GM21528 (cell line): Measurements from ENCODE around the gene KRTAP12-1.
"Not testable (repeated sequence)": the region's sequence is repeated elsewhere in the genome, so short reads cannot be mapped to it uniquely, and the experiment has no call there.

ENCODE experiments used
- ATAC-seq: cut with Tn5 transposase; IDR thresholded peaks from one replicate; pipeline ENCODE4 v1.9.1; 2021; ENCODE audit warnings: mild to moderate bottlenecking, moderate library complexity; ENCODE audit not compliant: unreplicated experiment, low FRiP score

KRTAP12-1 gene

GRCh38 chr21:44648557-44649311 is 33.2 kb downstream of the KRTAP12-1 start:
- no peak for ATAC-seq

DNA sequence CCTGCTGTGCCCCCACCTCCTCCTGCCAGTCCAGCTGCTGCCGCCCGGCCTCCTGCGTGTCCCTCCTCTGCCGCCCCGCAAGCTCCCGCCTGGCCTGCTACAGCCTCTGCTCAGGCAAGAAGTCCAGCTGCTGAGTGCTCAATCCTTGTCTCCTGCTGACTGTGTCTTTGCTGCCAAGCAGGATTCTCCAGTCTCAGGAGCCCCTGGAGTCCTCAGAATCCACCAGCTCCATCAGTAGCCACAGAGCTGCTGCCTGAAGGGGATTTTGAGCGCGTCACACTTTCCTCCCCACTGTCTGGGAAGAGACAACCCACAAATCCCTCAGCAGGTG is 34.8 kb downstream of the KRTAP12-1 start:
- ATAC-seq: no peak

GRCh38 chr21:44646366-44647221 is 35.4 kb downstream of the KRTAP12-1 start, which contains the start of gene KRTAP10-11:
Gene KRTAP10-11 (plus strand): TSS chr21:44646414. CDS start chr21:44646459, 45 bp downstream.
- ATAC-seq: not testable (repeated sequence)

DNA sequence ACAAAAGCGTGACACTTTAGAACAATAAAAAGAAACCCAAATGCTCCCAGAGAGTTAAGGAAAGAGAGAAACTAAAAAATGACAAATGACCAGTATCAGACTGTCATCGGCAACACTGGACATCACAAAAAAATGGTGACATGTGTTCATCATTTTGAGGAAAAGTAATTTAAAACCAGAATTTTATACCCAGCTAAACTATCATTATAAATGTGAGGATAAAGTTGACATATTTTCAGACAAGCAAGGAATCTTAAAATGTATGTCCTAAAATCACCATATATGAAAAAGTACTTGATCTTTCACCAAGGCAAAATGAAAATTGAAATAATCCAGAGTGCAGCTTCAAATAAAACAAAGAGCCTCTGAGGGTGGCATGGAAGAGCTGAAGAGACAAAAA is 37.1 kb downstream of the KRTAP12-1 start:
- no peak for ATAC-seq

DNA sequence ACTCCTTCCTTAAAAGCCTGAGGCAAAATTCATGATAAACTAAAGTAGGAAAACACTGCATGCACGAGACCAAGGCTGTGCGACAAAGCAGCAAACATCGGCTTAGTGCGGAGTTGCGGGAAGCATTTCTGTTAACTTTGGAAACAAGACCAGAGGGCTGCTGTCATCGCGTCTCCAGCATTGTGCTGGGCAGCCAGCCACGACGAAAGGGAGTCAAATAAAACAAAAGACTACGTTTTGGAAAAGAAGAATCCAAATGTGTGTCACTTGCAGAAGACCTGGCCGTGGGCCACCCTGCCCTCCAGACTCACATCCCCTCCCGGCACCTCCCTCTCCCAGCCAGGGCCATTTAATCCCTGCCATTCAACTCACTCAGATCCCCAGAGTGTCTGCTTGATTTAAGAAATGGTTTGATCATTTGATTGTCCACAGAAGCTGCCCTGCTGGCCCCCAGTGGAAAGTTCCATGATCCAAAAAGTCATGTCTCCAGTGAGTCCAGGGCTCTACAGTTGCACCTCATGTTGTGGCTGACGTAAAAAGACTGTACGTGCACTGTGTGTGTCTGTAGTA is 38.1 kb downstream of the KRTAP12-1 start:
- no peak for ATAC-seq

- ATAC-seq: no peak
Observed at GRCh38 chr21:44640761-44641160, 41.2 kb downstream of the KRTAP12-1 start.

DNA sequence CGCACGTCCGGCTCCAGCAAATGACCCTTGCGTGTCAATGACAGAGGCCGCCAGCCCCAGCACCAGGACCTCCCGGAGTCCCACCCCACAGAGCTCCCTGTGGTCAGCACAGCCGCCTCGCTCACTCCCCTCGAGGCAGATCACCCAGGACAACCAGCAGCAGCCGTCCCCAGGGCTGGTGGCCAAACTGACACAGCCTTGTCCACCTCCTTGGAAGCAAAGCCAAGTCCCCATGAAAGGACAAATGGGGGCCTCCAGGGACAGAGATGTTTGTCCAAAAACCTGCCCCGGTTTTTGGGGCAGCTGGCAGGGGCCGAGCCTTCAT is 42.7 kb downstream of the KRTAP12-1 start:
- ATAC-seq: no peak

DNA sequence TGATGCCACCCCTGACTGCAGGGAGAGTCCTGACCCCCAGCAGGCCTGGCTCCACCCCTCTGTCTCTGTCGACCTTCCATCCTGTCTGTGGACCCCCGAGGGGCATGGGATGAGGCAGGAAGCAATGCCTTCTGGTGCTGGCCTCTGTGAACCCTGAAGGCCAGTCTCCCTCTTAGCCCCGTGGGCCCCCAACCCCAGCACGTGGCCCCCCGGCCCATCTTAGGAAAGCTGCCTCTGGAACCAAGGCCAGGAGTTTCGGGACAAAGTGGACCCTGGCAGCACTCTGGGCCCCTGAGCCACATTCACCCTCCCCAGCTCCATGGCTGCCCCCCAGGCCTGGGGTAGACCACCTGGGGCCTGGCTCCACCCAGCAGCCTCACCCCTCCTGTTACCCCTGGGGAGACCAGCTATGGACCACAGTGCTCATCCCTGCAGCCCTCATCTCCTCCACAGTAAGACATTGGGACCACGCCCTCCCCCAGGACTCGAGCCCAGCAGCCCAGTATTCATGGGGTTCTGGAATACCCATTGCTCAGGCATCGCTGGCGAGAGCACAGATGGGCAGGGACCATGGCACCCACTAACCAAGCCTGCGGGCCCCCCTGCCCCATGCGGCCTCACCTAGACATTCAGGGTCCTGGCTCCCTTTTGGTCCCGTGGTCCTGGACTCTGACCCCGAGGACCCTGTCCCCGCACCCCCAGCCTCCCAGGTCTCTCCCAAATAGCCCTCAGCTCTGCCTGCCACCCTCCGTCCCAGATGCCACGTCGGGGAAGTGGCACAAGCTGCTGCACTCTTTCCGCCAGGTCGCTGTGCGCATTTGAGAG is 43.2 kb downstream of the KRTAP12-1 start:
- ATAC-seq: not testable (repeated sequence)

DNA sequence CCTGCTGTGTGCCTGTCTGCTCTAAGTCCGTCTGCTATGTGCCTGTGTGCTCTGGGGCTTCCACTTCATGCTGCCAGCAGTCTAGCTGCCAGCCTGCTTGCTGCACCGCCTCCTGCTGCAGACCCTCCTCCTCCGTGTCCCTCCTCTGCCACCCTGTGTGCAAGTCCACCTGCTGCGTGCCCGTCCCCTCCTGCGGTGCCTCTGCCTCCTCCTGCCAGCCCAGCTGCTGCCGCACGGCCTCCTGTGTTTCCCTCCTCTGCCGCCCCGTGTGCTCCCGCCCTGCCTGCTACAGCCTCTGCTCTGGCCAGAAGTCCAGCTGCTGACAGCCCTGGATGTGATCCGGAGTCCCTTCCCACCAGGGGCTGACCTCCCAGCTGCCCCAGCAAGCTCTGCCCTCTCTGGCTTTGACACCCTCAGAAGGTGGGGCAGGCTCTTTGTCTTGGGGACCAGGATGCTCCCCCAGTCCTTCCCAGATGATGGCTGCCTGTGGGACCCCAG is 44.1 kb downstream of the KRTAP12-1 start:
- not testable (repeated sequence) for ATAC-seq

GRCh38 chr21:44637018-44637850 is 44.7 kb downstream of the KRTAP12-1 start, which contains the start of gene KRTAP10-10:
Gene KRTAP10-10 (plus strand): TSS chr21:44637356. CDS start chr21:44637418, 62 bp downstream.
- ATAC-seq: no peak

DNA sequence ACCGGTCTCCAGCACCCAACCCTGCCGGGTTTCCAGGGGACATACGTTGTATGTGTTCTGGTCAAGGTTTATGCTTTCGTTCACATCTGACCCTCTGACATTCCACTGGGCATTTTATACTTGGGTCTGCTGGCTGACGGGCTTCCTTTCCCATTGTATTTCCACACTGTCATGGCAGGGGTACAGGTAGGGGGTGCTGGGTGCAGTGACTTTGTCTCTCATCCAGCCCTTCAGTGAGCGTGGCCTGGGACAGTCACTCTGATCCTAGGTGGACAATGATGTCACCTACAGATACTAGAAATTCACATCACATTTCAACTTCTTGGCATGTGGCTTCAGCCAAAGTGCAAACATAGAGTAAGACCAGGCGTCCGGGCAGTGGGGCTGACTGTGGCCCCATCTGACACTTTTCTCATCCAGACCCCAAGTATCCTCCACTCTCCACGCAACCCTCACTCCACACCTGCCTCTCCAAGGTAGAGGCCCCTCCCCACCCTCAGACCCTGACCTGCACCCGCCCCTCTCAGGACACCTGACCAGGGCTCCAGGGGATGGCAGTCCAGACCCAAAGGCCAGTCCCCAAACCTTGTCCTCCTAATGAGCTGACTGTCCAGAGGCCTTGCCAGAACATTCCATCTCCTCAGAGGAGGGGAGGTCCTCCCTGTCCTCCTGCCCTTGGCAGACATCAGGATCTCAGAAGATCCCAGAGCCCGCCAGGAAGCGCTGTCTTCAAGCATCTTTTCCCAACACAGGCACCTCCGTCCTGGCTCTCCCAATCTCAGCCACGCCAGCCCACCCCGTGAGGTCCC is 45.5 kb downstream of the KRTAP12-1 start:
- ATAC-seq: no peak

DNA sequence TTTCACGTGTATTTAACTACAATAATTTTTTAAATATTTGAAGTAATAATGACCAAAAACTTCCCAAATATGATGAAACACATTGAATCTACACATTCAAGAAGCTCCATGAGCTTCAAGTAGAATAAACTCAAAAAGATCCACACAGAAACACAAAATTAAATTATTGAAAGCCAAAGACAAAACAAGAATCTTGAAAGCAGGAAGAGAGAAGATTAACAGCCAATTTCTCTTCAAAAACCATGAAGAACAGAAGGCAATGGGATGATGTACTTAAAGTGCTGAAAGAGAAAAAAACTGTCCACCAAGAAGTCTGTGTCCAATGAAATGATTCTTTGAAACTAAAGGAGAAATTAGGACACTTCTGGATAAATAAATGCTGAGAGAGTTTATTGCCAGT is 49.9 kb downstream of the KRTAP12-1 start:
- ATAC-seq: no peak
